ENCODE results near the gene SPINK8.
"Not testable (repeated sequence)": the region's sequence is repeated elsewhere in the genome, so short reads cannot be mapped to it uniquely, and the experiment has no call there.

Gene SPINK8

GRCh38 chr3:48333346-48334245 lies at the start of gene SPINK8:
TSS of gene SPINK8 (minus strand) at chr3:48333661. CDS start at chr3:48328341, 5,320 bp downstream.
- DNase-seq (ENCODE audit: low spot score) = not testable (repeated sequence)

GRCh38 chr3:48372862-48373435 lies 39.5 kb upstream of the SPINK8 start:
- no peak for DNase-seq (ENCODE audit: low spot score)

- no peak for DNase-seq (ENCODE audit: low spot score)
Measured at GRCh38 chr3:48372377-48372770, 38.9 kb upstream of the SPINK8 start.

- no peak for DNase-seq (ENCODE audit: low spot score)
Measured at GRCh38 chr3:48371651-48372376, 38.4 kb upstream of the SPINK8 start, which contains the start of gene FBXW12. TSS of gene FBXW12 (plus strand) at chr3:48372219. CDS start at chr3:48372768, 549 bp downstream.

GRCh38 chr3:48370333-48370713 lies 36.9 kb upstream of the SPINK8 start:
- DNase-seq (ENCODE audit: low spot score) = no peak

GRCh38 chr3:48369693-48370332 lies 36.4 kb upstream of the SPINK8 start:
- DNase-seq (ENCODE audit: low spot score) = no peak

- no peak for DNase-seq (ENCODE audit: low spot score)
Measured at GRCh38 chr3:48367201-48367600, 33.7 kb upstream of the SPINK8 start.

GRCh38 chr3:48364840-48365239 lies 31.4 kb upstream of the SPINK8 start:
- DNase-seq (ENCODE audit: low spot score) = no peak

- no peak for DNase-seq (ENCODE audit: low spot score)
Measured at GRCh38 chr3:48361928-48362327, 28.5 kb upstream of the SPINK8 start.

- no peak for DNase-seq (ENCODE audit: low spot score)
Measured at GRCh38 chr3:48356419-48356818, 23.0 kb upstream of the SPINK8 start.

- no peak for DNase-seq (ENCODE audit: low spot score)
Measured at GRCh38 chr3:48353987-48354386, 20.5 kb upstream of the SPINK8 start.

- no peak for DNase-seq (ENCODE audit: low spot score)
Measured at GRCh38 chr3:48352546-48352945, 19.1 kb upstream of the SPINK8 start.

- no peak for DNase-seq (ENCODE audit: low spot score)
Measured at GRCh38 chr3:48347500-48347899, 14.0 kb upstream of the SPINK8 start.

GRCh38 chr3:48345946-48346572 lies 12.6 kb upstream of the SPINK8 start:
- DNase-seq (ENCODE audit: low spot score) = no peak

- no peak for DNase-seq (ENCODE audit: low spot score)
Measured at GRCh38 chr3:48344867-48345507, 11.5 kb upstream of the SPINK8 start.

- DNase-seq (ENCODE audit: low spot score) = no peak
Measured at GRCh38 chr3:48343432-48343831, 10.0 kb upstream of the SPINK8 start.

- no peak for DNase-seq (ENCODE audit: low spot score)
Measured at GRCh38 chr3:48338635-48339034, 5.2 kb upstream of the SPINK8 start.

GRCh38 chr3:48337536-48337935 lies 4.1 kb upstream of the SPINK8 start:
- DNase-seq (ENCODE audit: low spot score) = not testable (repeated sequence)

- DNase-seq (ENCODE audit: low spot score) = not testable (repeated sequence)
Measured at GRCh38 chr3:48335286-48335685, 1.8 kb upstream of the SPINK8 start.

- no peak for DNase-seq (ENCODE audit: low spot score)
Measured at GRCh38 chr3:48334605-48335004, 1.1 kb upstream of the SPINK8 start.
